ENCODE measurements around the gene APBB1IP.

DNA sequence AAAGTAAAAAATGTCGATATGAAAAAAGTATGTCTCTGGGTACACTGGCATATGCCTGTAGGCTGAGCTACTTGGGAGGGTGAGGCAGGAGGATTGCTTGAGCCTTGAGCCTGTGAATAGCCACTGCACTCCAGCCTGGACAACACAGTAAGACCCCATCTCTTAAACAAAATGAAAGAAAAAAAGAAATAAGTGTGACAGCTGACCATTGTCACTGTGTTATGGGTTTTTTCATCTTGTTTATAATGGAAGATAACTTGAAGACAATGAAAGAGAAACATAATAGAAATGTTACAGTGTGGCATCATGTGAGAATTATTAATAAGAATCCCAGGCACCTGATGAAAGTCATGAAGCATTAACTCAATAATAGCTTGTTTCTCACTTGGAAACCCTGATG, 75.0 kb downstream of the APBB1IP start:
- TF ChIP-seq, protein P1, sequence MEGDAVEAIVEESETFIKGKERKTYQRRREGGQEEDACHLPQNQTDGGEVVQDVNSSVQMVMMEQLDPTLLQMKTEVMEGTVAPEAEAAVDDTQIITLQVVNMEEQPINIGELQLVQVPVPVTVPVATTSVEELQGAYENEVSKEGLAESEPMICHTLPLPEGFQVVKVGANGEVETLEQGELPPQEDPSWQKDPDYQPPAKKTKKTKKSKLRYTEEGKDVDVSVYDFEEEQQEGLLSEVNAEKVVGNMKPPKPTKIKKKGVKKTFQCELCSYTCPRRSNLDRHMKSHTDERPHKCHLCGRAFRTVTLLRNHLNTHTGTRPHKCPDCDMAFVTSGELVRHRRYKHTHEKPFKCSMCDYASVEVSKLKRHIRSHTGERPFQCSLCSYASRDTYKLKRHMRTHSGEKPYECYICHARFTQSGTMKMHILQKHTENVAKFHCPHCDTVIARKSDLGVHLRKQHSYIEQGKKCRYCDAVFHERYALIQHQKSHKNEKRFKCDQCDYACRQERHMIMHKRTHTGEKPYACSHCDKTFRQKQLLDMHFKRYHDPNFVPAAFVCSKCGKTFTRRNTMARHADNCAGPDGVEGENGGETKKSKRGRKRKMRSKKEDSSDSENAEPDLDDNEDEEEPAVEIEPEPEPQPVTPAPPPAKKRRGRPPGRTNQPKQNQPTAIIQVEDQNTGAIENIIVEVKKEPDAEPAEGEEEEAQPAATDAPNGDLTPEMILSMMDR (conservative IDR thresholded peaks at IDR 0.05 in 1 of 2, IDR thresholded peaks at IDR 0.05 in 1 of 2; ENCODE audit: extremely low read depth in 1 of 2, insufficient read depth in 1 of 2, low read depth in 1 of 2, low read length in 2 of 2), result no peak
- no peak for TF ChIP-seq EZH2 (IDR thresholded peaks at IDR 0.05; ENCODE audit: borderline replicate concordance, low read length)

All from mammary epithelial cell (primary cell).